Glutamatergic neuron (in vitro differentiated cells): ENCODE measurements around the gene GTSE1. TPM values are rescaled to one million over a fixed set of nuclear protein-coding genes. Genes with fewer than 3 reads are reported as not detected.

Experiments
- DNase-seq: peaks from one replicate; pipeline ENCODE4 v3.0.0; 2022
- H3K27ac Mint-ChIP-seq: one replicate; pipeline ENCODE4 v1.8.0; 2020; ENCODE audit warnings: mild to moderate bottlenecking, mixed read lengths, inconsistent platforms; ENCODE audit not compliant: unreplicated experiment
- H3K27me3 Mint-ChIP-seq: one replicate; pipeline ENCODE4 v1.8.0; 2020; ENCODE audit warnings: mild to moderate bottlenecking, moderate library complexity, mixed read lengths, inconsistent platforms; ENCODE audit not compliant: unreplicated experiment
- H3K36me3 Mint-ChIP-seq: one replicate; pipeline ENCODE4 v1.8.0; 2020; ENCODE audit warnings: mild to moderate bottlenecking, mixed read lengths, inconsistent platforms; ENCODE audit not compliant: unreplicated experiment
- H3K4me1 Mint-ChIP-seq: one replicate; pipeline ENCODE4 v1.8.0; 2020; ENCODE audit warnings: mild to moderate bottlenecking, low read depth, mixed read lengths, inconsistent platforms; ENCODE audit not compliant: unreplicated experiment
- H3K4me3 Mint-ChIP-seq: one replicate; pipeline ENCODE4 v1.8.0; 2020; ENCODE audit warnings: mild to moderate bottlenecking, mixed read lengths, inconsistent platforms; ENCODE audit not compliant: unreplicated experiment
- H3K9me3 Mint-ChIP-seq: one replicate; pipeline ENCODE4 v1.8.0; 2020; ENCODE audit warnings: mild to moderate bottlenecking, moderate library complexity, mixed read lengths, inconsistent platforms; ENCODE audit not compliant: unreplicated experiment
- CTCF ChIP-seq: fragments of 200-600 bp; sonication (generic); IDR thresholded peaks from one replicate; pipeline ENCODE4 v1.5.0; 2021; ENCODE audit not compliant: partially characterized antibody, unreplicated experiment
- total RNA-seq: library from RNA; stranded (reverse); fragmentation: NEBNext Ultra II Directional; extraction: Animal tissue kit (Norgen Biotek cat#: 25700); gene quantifications from one replicate; pipeline ENCODE4 v1.2.1, GENCODE V29; 2021; ENCODE audit not compliant: unreplicated experiment

GTSE1 gene
- total RNA-seq, 1 donor from 2014 or later = 7.5 TPM

- no peak for DNase-seq
- Mint-ChIP-seq H3K27ac (no peak overlapping the region), H3K36me3 (peaks cover 11% of the 10 kb centered on the region), H3K4me1 (no peaks in the 10 kb centered on the region), H3K4me3 (no peak overlapping the region), H3K27me3 (no peaks in the 10 kb centered on the region), H3K9me3 (peaks cover 3% of the 10 kb centered on the region)
- no peak for TF ChIP-seq CTCF
These were observed 15.6 kb upstream of the GTSE1 start for GRCh38 chr22:46280999-46281623.

GRCh38 chr22:46281866-46282678 is 14.6 kb upstream of the GTSE1 start:
- H3K4me1 Mint-ChIP-seq = no peaks in the 10 kb centered on the region
- H3K27ac Mint-ChIP-seq = no peak overlapping the region

GRCh38 chr22:46286006-46286405 is 10.7 kb upstream of the GTSE1 start:
- Mint-ChIP-seq H3K27me3 (no peaks in the 10 kb centered on the region), H3K4me3 (no peak overlapping the region), H3K27ac (no peak overlapping the region), H3K9me3 (peaks cover 5% of the 10 kb centered on the region), H3K36me3 (peaks cover 3% of the 10 kb centered on the region), H3K4me1 (no peaks in the 10 kb centered on the region)
- DNase-seq = no peak
- no peak for TF ChIP-seq CTCF

More at GRCh38 chr22:46281866-46282678, 14.6 kb upstream of the GTSE1 start:
- no peak overlapping the region for H3K4me3 Mint-ChIP-seq
- TF ChIP-seq CTCF = no peak
- H3K27me3 Mint-ChIP-seq = no peaks in the 10 kb centered on the region
- H3K36me3 Mint-ChIP-seq = peaks cover 11% of the 10 kb centered on the region
- no peak for DNase-seq
- peaks cover 3% of the 10 kb centered on the region for H3K9me3 Mint-ChIP-seq

- no peak for TF ChIP-seq CTCF
- no peaks in the 10 kb centered on the region for H3K27me3 Mint-ChIP-seq
- H3K4me1 Mint-ChIP-seq = no peaks in the 10 kb centered on the region
- H3K9me3 Mint-ChIP-seq = peaks cover 1% of the 10 kb centered on the region
- no peak overlapping the region for H3K4me3 Mint-ChIP-seq
- H3K36me3 Mint-ChIP-seq = peaks cover 3% of the 10 kb centered on the region
- no peak for DNase-seq
- no peak overlapping the region for H3K27ac Mint-ChIP-seq
These were observed 9.5 kb upstream of the GTSE1 start for GRCh38 chr22:46286941-46287872.
